Measurements from ENCODE around the gene TEX101.

Gene TEX101

DNA sequence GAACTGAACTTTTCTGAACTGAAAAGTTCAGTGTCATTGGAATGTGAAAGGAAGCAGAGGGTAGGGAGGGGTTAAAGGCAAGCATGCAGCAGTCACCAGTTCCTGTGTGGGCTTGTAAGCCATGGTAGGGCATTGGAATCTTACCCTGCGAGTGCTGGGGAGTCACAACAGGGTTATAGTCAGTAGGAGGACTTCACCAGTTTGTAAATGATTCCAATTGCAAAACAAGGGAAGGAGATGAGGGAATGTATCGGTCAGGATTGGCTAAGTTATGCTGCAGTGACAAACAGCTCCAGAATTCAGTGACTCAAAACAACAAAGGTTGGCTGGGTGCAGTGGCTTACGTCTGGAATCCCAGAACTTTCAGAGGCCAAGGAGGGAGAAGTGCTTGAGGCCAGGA is 37.9 kb downstream of the TEX101 start:
- DNase-seq: no peak

GRCh38 chr19:43454031-43454430 is 39.3 kb downstream of the TEX101 start:
- no peak for DNase-seq

GRCh38 chr19:43455321-43456113 is 40.8 kb downstream of the TEX101 start:
- no peak for DNase-seq

- DNase-seq: no peak
Observed at GRCh38 chr19:43457809-43458208, 43.1 kb downstream of the TEX101 start.

DNA sequence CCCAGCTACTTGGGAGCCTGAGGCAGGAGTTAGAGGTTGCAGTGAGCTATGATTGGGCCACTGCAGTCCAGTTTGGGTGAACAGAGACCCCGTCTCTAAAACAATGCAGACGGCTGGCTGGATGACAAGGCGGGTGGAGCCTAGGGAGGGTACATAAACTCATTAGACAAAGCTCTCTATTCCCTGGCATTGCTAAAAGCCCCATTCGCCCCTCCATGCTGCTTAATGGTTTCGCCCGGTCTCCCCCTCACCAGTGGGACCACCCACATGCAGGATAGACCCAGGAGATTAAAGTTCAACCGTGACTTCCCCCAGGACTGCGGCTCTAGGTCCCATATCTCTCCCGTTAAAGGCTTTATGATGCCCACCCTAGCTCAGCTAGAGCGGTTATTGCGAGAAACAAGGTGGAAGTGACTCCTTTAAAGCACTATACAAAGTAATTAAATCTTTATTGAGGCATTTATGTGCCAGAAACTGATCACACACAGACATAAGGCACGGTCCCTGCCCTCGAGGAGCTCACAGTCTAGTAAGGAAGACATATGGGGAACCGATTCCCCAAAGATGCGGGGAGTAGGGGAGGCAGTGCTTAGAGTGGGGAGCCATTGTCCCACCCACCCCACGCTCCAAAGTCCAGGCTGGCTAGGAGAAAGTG is 45.8 kb downstream of the TEX101 start:
- DNase-seq: no peak

DNA sequence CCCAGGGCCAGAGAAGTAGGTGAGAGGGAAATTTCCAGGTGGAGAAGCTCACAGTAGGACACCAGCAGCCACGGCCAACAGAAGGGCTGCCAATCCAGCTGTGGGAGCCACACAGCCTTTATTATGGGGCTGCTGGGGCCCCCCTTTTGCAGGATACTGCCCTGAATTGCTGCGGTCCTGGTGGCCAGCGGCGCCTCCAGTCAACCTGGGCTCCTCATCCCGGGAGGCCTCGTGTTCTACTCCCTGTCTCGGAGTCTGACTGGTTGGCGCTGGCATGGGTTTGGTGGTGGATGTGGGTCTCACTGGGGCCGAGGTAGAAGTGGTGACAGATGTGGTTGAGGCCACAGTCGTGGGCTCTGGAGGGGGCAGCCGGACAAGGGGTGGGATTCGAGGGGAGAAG is 46.6 kb downstream of the TEX101 start:
- no peak for DNase-seq

DNA sequence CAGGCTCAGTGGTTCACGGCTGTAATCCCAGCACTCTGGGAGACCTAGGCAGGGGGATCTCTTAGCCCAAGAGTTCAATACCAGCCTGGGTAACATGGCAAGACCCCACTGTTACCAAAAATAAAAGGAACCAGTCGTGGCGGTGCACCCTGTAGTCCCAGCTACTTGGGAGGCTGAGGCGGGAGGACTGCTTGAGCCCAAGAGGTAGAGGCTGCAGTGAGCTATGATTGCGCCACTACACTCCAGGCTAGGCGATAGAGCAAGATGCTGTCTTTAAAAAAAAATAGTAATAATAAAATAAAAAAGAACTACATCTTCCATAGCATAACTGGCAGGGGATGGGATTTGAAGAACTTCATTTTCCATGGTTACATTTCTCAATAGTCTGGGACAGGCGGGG is 47.7 kb downstream of the TEX101 start:
- DNase-seq: no peak

- no peak for DNase-seq
Observed at GRCh38 chr19:43462785-43463380, 48.2 kb downstream of the TEX101 start.

- peak; percentile 100 for DNase-seq
Observed at GRCh38 chr19:43463381-43464133, 48.9 kb downstream of the TEX101 start.

- peak; percentile 84 for DNase-seq
Observed at GRCh38 chr19:43464134-43464775, 49.6 kb downstream of the TEX101 start.

DNA sequence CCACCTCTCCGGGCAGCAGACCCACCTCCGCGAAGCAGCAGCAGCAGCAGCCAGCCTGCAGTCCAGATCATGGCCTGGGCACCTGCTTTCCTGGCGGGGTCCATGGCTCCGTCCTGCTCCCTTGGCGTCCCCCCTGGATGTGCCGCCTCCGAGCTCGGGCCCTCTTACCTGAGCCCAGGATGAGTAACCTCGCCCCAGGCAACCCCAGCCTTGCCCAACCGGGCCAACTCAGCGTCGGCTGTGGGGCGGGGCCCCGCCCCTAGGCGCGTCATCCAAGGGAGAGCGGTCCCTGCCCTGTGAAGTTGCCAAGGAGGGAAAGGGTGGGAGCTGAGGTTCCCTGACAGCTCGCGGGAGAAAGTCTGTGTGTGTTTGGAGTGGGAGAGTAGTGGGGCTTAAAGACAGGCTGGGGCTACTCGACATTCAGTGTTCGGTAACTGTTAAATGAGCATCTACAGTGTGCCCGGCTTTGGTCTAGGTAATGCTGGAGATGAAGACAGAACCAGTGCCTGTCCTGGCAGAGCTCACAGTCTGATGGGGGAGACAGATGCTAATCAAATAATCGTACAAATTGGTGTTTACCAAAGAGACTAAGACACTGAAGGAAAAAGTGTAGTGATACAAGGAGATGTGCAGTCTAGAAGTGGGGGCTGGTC is 50.9 kb downstream of the TEX101 start, which contains the start of gene LYPD3:
Gene LYPD3 (minus strand): TSS at position 141 of the 653 bp plus-strand sequence. CDS start 37 bp downstream, at position 104.
- DNase-seq: peak; percentile 40

DNA sequence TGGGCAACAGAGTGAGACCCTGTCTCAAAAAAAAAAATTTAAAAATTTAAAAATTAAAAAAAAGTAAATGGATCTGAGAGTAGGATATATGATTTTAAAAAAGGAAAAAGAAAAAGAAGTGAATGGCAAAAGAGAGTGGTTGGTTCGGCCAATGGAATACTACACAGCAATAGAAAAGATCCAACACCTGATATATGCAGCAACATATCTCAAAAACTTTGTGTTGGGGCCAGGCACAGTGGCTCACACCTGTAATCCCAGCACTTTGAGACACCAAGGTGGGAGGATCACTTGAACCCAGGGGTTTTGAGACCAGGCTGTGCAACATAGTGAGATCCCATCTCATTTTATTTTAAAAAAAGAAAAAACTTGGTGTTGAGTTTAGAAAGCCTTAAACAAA is 52.1 kb downstream of the TEX101 start:
- DNase-seq: no peak

DNA sequence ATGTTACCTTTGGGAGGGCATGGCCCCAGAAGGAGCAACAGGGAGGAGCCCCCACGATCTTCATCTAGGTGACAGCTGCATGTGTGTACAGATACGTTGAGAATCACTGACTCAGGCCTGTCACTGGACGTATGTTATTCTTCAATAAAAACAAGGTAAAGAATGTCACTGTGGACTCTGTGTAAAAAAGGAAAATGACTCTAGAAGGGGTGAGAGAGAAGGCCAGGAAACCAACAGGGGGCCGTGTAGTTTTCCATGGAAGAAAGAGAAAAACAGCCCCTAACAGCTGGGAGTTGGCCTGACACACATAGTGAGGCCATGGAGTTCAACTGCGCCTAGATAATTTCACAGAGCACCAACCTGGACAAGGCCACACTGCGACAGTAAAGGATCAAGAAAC is 52.6 kb downstream of the TEX101 start:
- no peak for DNase-seq

- DNase-seq: no peak
Observed at GRCh38 chr19:43467730-43468129, 53.0 kb downstream of the TEX101 start.

Measured in activated CD4-positive, alpha-beta T cell treated with anti-CD3 and anti-CD28 coated beads for 48 hours (primary cell).